GM12872 (cell line): ENCODE results near the gene GTF3A.

Experiments used
- CTCF ChIP-seq: IDR thresholded peaks from 3 replicates; pipeline ENCODE4 v1.5.1; 2011; ENCODE audit warnings: low read depth, mild to moderate bottlenecking, low read length, moderate library complexity; ENCODE audit not compliant: insufficient read depth

Gene GTF3A

GRCh38 chr13:27437126-27437525, 12.7 kb downstream of the GTF3A start:
- no peak for TF ChIP-seq CTCF

- no peak for TF ChIP-seq CTCF
These were observed 16.0 kb downstream of the GTF3A start for GRCh38 chr13:27440408-27440807.

- TF ChIP-seq CTCF, result no peak
These were observed 17.7 kb downstream of the GTF3A start for GRCh38 chr13:27442071-27442647.

- no peak for TF ChIP-seq CTCF
These were observed 18.4 kb downstream of the GTF3A start for GRCh38 chr13:27442797-27443196.

GRCh38 chr13:27446986-27447583, 22.7 kb downstream of the GTF3A start:
- TF ChIP-seq CTCF, result no peak

- TF ChIP-seq CTCF, result no peak
These were observed 23.9 kb downstream of the GTF3A start for GRCh38 chr13:27448308-27448707.

- no peak for TF ChIP-seq CTCF
These were observed 24.7 kb downstream of the GTF3A start for GRCh38 chr13:27449081-27449603.
